HG03575 (cell line): ENCODE measurements around the gene TENT5C.

Source experiments
- ATAC-seq: cut with Tn5 transposase; IDR thresholded peaks from one replicate; pipeline ENCODE4 v1.9.1; 2021; ENCODE audit not compliant: unreplicated experiment, insufficient number of reproducible peaks, low FRiP score; ENCODE audit errors: extremely low read depth

TENT5C gene

GRCh38 chr1:117586747-117587498 is 18.9 kb upstream of the TENT5C start:
- ATAC-seq: no peak

GRCh38 chr1:117587499-117588356 is 18.1 kb upstream of the TENT5C start:
- ATAC-seq: no peak

GRCh38 chr1:117589544-117589943 is 16.3 kb upstream of the TENT5C start:
- no peak for ATAC-seq

DNA sequence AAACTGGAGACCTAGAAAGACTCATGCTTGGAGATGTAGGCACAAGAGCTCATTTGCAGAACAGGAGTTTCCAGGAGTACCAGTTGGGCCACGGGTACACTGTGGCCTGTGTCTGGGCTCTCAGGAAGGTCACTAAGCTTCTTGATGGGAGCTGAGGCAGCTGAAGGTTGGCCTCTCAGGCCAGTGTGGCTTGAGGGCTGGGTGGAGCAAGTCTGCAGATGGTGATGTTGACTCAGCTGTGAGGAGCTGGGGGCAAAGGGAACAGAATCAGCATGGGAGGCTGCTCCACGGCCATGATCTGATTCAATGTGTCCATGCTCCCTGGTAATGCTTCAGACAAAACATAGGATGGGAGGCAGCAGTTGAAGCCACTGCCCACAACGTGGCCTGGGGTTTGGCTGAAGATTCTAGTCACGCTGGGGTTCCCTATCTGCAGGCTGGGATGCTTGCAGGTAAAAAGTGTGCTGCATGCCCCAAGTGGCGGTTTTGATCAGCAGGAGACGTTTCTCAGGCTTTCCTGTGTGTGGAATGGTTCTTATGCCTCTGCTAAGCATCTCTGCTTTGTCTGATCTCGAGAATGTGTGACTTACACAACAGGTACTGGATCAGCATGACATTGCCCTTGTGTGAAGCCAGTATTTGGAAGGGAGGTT is 15.4 kb upstream of the TENT5C start:
- ATAC-seq: no peak

DNA sequence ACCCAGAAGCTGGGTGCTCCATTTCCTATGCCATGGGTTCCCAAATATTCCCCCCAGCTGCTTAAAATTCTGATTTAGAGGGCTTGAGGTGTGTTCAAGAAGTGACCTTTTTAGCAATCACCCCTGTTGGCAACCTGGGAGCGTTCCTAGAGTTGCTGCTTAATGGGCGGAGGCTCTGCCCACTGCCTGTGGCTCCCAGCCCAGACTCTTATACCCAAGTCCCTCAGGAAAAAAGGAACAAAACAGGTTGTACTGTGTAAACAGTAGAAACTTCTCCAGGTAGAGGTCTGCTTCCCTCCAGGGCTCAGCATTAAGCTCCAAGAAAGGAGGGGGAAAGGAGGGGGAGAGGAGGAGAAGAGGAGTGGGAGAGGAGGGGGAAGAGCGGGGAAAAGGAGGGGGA is 14.6 kb upstream of the TENT5C start:
- ATAC-seq: no peak

GRCh38 chr1:117592155-117592554 is 13.7 kb upstream of the TENT5C start:
- ATAC-seq: no peak

- no peak for ATAC-seq
Measured at GRCh38 chr1:117594261-117594990, 11.4 kb upstream of the TENT5C start.

GRCh38 chr1:117596023-117596720 is 9.7 kb upstream of the TENT5C start:
- no peak for ATAC-seq

DNA sequence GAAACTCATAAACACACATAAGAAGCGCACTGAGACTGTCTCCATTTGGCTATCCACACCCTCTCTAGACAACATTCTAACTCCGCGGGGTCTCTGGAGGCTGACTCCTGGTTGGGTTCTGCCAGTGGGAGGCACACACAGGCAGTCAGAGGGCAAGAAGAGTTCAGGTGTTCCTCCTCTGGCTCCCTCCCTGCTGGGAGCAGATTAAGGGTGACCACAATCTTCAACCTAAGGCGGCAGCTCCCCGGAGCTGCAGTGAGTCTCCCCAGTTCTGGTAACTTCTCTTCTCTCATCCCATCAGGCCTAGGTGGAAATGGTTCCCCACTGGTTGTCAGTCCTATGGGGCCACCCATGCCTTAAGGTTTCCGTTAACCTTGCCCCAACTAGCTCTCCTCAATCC is 7.4 kb upstream of the TENT5C start:
- no peak for ATAC-seq

DNA sequence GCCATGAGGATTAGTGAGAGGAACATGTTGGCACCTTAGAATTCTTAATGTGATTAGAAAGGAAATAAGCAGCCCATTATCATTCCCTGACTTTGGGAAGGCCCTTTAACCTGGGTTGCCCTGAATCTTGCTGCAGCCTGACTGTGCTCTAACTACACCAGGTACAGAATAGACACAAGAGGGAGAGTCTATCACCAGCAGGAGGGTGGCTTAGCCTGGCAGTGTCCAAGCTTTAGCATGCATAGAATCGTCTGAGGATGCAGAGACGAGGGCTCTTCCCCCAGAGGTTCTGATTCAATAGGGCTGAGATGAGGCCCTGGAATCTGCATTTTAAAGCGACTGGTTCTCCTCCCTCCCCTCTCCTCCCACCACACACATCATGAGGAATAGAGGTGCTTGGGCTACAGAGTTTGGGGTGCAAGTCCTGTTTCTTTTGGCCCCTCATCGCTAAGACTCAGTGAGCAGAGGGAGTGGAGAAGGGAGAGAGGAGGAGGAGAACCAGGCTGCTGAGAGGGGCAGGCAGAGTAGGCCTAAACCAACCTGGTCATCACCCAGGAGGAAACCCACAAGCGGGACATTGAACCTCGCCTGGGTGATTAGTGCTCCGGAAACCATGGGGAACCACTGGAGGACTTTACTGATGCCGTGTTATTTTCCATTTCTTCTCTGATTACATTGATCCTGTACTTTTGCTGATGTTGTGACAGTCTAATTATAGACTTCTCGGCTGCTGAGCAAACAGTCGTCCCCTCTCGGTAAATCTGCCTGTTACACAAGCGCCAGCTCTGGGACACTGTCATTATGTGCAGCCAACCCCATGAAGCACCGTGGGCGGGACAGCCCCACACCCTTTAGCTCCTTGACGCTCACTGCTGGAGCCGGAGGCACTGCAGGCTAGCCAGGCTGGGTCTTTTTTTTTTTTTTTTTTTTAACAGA is 6.3 kb upstream of the TENT5C start:
- no peak for ATAC-seq

- ATAC-seq: no peak
Measured at GRCh38 chr1:117600325-117600943, 5.4 kb upstream of the TENT5C start.

DNA sequence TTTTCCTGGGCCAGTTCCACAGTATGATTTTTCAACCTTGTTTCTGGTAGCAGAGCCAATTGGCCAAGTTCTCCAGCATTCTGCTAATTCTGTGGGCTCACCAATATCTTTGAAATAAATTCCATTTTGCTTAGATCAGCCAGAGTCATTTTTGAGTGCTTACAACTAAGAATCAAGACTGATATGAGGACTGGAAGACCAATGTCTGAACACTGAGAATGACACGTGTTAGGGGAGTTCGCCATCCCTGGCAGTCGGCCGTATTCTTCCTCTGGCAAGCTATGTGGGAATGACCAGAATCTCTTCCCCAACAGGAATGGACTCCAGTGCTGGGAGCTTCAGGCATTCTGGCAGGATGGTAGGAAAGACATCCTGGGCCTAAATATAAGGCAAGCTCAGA is 4.9 kb upstream of the TENT5C start:
- ATAC-seq: no peak

- ATAC-seq: no peak
Measured at GRCh38 chr1:117602862-117603261, 3.0 kb upstream of the TENT5C start.

DNA sequence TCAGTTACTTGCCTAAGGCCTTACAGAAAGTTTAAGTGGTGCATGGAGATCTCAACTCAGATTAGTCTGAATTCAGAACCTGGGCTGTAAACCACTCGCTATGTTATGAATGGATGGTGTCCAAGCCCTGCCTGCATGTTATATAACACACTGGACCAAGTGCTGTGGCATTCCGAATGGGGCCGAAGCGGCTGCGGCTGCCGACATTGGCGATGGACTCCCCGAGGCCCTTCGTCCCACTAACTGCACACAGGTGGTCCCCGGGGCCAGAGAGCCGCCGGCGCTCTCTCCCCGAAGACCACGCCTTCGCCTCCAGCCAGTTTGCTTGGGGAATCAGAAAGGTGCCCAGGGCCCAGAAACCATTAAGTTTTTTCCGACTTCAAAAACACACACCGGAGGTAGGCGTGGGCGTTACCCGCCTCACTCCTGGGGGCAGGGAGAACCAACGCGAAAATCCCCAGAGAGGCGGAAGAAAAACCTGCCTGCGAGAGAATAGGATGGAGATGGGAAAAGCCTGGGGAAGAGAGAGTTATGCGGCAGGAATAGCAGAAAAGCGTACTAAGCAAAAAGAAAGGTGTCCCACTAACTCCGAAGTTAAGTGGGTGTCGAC is 579 bp upstream of the TENT5C start:
- no peak for ATAC-seq

DNA sequence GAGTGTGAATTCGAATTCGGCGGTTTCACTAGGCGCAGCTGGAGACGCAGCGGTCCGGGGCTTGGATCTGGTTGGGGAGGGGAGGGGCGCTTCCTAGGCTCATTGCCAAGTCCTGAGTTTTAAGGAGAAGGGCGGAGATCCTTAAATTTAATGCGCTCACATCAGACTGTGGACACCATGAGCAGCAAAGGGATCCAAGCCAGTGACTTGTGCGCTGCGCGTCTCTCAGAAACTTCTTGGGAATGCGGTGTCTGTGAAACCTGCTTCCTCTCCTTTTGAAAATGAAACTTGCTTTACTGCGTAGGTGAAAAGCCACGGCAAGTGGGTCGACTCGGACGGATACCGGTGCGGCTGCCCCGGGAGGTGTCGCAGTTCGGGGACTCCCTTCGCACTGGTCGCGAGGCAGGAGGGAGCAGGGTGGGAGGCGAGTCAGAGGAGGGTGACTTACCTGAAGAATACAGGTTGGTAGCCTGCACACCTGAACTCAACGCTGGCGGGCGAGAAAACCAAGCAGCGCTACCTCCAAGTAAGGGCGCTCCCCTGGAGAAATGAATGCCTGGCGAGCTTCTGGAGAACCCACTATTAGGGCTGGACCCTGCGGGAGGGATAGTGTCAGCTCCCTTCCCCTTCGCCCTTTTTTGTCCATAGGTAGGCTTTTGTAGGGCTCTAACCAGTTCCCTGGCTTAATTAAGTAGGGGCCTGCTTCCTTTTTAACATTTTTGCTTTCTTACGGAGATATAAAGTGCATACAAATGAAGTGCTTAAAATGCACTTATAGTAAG is 992 bp downstream of the TENT5C start:
- ATAC-seq: no peak

DNA sequence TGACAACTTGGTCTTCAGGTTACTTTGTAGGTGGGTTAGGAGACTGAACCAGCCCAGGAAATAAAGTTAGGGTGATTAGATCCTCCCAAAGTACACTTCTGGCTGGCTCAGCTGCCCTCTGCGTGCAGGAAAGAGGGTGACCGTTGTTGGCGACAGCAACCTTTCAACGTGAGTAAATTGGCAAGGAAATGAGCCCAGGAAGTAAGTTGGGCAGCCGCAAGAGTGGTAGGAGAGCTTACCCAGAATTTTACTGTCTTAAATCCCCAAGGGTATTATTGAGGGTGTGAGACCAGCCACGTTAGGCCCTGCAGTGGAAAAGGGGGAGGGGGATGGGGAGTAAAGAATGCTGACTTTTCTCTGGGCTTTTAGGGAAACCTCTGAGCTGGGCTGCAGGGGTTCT is 1.6 kb downstream of the TENT5C start:
- no peak for ATAC-seq
